RWPE2 (cell line): ENCODE results near the gene STRC.
"Not testable (repeated sequence)": the region's sequence is repeated elsewhere in the genome, so short reads cannot be mapped to it uniquely, and the experiment has no call there.

ENCODE experiments used
- ATAC-seq: fragments of 200-7000 bp; cut with Tn5 transposase; 3 replicates; pipeline ENCODE4 v1.9.1; 2021; ENCODE audit warnings: low read depth
- DNase-seq: peaks from one replicate; pipeline ENCODE4 v3.0.0-alpha.2; 2020; ENCODE audit warnings: low spot score
- H3K27ac ChIP-seq: fragments of 450-650 bp; 2 replicates; pipeline ENCODE4 v1.5.1; 2017; ENCODE audit warnings: mild to moderate bottlenecking; ENCODE audit not compliant: poor library complexity, severe bottlenecking
- H3K27me3 ChIP-seq: fragments of 250-450 bp; sonication (Bioruptor Pico); 2 replicates; pipeline ENCODE4 v1.5.1; 2021; ENCODE audit warnings: mild to moderate bottlenecking, moderate library complexity; ENCODE audit not compliant: insufficient read depth, poor library complexity, severe bottlenecking
- H3K36me3 ChIP-seq: fragments of 250-450 bp; sonication (Bioruptor Pico); 2 replicates; pipeline ENCODE4 v1.5.1; 2020; ENCODE audit warnings: low read depth, mild to moderate bottlenecking, moderate library complexity
- H3K4me1 ChIP-seq: fragments of 250-450 bp; sonication (Bioruptor Pico); 2 replicates; pipeline ENCODE4 v1.5.1; 2021; ENCODE audit warnings: mild to moderate bottlenecking, moderate library complexity; ENCODE audit not compliant: insufficient read depth, poor library complexity, severe bottlenecking
- H3K4me3 ChIP-seq: fragments of 250-450 bp; sonication (Bioruptor Pico); 2 replicates; pipeline ENCODE4 v1.5.1; 2021; ENCODE audit warnings: mild to moderate bottlenecking, moderate library complexity; ENCODE audit not compliant: severe bottlenecking
- H3K9me3 ChIP-seq: fragments of 250-450 bp; sonication (Bioruptor Pico); 2 replicates; pipeline ENCODE4 v1.5.1; 2021; ENCODE audit warnings: mild to moderate bottlenecking, moderate library complexity; ENCODE audit not compliant: severe bottlenecking
- TF ChIP-seq, protein P1 (sequence below): fragments of 450-650 bp; IDR thresholded peaks from one replicate; pipeline ENCODE4 v1.5.1; 2017; ENCODE audit warnings: mild to moderate bottlenecking, moderate library complexity; ENCODE audit not compliant: poor library complexity, severe bottlenecking

STRC gene

DNA sequence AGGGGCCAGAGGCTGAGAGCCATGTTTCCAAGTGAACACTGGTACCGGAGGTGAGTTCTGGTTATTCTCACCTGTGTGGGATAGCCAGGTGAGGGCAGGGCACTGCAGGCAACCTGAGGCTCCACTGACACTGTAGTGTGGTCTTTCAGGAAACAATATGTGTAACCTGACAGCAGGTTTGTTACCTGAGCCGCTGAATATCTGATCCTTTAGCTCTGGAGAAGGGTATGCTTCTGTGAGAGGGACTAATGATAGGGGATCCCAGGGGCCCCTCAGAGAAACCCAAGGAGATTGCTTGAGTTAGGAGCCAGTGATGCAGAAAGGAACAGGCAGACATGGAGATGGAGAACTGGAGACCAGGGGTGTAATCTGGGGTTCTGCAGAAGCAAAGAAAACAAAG, at the start of gene STRC:
Gene STRC, minus strand, starts transcription at position 101 of the 400 bp plus-strand sequence. Its CDS starts 78 bp downstream, at position 23.
- H3K4me1 ChIP-seq, ATAC-seq: not testable (repeated sequence)

DNA sequence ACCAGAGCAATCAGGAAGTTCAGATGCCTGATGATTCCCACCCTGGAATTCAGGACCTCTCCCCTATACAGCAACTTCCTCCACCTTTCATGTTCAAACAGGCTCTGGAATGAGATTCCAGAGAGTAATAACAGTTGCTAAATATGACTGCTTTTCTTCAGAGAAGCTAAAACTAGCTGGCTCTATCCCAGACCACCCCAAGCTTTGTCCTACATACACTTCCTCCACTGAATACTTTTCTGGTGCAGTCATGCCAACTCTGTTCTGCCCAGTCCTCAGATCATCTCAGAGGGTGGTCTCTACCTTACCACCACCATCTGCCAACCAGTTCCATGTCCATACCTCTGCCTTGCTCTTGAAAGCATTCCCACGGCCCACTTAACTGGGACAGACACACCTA, 47.6 kb upstream of the STRC start:
- DNase-seq, H3K27ac ChIP-seq, H3K27me3 ChIP-seq, H3K9me3 ChIP-seq, H3K4me3 ChIP-seq, H3K36me3 ChIP-seq, H3K4me1 ChIP-seq: not testable (repeated sequence)
- ATAC-seq, result peak; percentile 79

More for the DNA sequence above, at the start of gene STRC:
- H3K4me3 ChIP-seq, DNase-seq, H3K36me3 ChIP-seq, H3K27ac ChIP-seq, H3K9me3 ChIP-seq, H3K27me3 ChIP-seq: not testable (repeated sequence)

DNA sequence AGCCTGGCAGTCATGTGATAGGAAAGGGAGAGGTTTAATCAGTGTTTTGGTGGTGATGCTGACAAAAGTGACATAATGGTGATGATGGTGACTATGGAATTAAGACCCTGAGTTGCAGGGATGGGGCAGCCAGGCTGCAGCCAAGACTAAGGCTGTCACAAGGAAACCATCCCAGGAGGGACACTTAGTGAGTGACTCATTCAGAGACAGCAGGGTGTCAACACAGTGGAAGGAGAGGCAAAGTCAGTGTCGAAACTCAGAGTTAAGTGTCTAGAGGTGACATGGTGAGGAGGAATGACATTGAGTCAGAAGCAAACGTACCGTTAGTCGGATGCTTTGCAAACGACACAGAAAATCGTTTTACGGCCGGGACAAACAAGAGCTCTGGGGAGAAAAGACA, 44.7 kb upstream of the STRC start:
- not testable (repeated sequence) for H3K9me3 ChIP-seq, ATAC-seq, H3K36me3 ChIP-seq, H3K27ac ChIP-seq, H3K27me3 ChIP-seq, DNase-seq, H3K4me3 ChIP-seq, H3K4me1 ChIP-seq

DNA sequence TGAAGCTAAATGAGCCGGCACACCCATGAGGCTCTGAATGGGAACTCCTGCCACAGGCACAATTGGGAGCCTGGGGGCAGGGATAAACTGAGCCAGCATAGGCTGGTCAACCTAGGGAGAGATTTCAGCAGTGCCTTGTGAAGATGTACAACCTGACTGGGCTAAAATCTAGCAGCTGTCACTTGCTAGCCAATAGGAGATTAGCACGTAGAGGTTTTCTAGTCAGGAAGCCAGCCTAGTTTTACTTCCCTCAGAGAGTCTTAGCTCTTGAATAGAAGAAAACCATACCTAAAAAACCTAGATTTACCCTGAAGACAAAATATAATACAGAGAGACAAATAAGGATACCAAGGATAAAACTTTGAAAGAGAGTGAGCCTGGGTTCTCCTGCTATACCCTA, 43.7 kb upstream of the STRC start:
- not testable (repeated sequence) for DNase-seq, H3K36me3 ChIP-seq, H3K4me3 ChIP-seq

DNA sequence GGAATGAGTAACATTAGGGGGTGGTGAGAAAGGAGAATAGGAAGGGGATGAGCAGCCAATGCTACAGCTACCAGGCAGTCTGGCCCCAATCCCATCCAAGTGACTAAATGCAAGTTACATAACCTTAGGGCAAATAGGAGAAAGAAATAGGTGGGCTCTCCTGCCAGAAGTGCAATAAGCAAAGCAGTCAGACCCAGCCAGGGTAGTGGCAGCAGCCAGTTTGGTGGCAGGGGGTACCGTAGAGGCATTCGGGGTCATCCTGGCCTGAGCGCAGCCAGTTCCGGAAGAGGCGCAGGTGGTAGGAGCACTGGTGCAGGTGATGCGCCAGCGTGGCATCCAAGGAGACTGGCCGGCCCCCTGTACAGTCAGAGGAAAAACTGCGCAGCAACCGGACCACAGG, 41.1 kb upstream of the STRC start:
- not testable (repeated sequence) for H3K27me3 ChIP-seq, ATAC-seq, DNase-seq, H3K4me1 ChIP-seq, H3K27ac ChIP-seq, H3K36me3 ChIP-seq, H3K4me3 ChIP-seq, H3K9me3 ChIP-seq

More for the DNA sequence above, 43.7 kb upstream of the STRC start:
- H3K9me3 ChIP-seq, H3K4me1 ChIP-seq, ATAC-seq, H3K27ac ChIP-seq, H3K27me3 ChIP-seq: not testable (repeated sequence)

DNA sequence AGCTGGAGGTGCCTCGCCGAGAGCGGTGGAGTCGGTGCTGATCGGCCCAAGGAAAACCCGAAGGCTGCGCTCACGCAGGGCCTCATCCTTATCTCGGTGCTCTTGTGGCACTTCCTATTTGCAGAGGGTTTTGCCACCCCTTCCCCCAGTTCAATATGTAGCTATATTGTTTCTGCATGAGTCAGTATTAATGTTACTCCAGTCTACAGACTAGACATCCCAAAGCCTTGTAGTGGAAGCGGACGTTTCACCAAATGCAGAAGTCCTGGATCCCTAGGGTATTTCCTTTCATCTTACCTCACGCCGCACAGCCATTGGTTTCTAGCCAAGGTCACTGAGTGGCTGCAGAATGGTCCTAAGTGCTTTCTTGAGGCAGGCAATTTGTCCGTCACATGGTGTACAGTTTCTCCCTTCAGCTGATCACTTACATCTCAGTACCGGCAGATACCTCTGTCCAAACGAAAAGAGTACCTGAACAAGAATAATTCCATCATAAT, 30.9 kb upstream of the STRC start:
- not testable (repeated sequence) for DNase-seq, H3K4me1 ChIP-seq, H3K27ac ChIP-seq, H3K4me3 ChIP-seq, H3K36me3 ChIP-seq, H3K27me3 ChIP-seq, H3K9me3 ChIP-seq
- ATAC-seq, result peak; percentile 41; the same call in 1 of the 3 replicates

DNA sequence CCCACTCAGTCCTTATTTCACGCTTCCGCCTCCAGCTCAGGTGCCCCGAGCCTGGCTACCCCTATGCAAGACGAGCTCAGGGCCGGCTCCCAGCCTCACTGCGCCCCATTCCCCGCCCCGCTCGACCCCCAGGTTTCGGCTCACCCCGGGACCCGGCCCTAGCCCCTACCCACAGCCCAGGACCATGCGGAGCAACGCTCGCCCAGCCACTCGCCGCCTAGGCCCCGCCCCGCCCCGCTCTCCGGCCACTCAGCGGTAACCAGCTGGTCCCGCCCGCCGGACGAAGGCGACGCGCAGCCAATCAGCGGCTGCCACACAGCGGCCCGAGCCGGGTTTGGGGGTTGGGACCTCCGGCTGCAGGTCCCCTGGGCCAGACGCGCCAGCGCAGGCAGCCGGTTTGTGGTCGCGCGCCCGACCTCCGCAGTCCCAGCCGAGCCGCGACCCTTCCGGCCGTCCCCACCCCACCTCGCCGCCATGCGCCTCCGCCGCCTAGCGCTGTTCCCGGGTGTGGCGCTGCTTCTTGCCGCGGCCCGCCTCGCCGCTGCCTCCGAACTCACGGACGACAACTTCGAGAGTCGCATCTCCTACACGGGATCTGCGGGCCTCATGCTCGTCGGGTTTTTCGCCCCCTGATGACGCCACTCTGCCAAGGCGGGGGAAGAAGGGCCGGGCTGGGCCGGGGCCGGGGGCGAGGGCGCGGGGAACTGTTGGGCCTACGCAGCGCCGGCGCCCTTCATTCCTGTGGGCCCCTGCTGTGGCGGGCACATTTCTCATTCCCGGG, 30.2 kb upstream of the STRC start, which contains the start of gene CATSPER2:
Gene CATSPER2, minus strand, starts transcription at position 196 of the 781 bp plus-strand sequence. CDS start 783 bp downstream, outside the sequence.
- H3K4me1 ChIP-seq, result no peaks in the 10 kb centered on the region
- no peaks in the 10 kb centered on the region for H3K36me3 ChIP-seq
- TF ChIP-seq, protein P1, sequence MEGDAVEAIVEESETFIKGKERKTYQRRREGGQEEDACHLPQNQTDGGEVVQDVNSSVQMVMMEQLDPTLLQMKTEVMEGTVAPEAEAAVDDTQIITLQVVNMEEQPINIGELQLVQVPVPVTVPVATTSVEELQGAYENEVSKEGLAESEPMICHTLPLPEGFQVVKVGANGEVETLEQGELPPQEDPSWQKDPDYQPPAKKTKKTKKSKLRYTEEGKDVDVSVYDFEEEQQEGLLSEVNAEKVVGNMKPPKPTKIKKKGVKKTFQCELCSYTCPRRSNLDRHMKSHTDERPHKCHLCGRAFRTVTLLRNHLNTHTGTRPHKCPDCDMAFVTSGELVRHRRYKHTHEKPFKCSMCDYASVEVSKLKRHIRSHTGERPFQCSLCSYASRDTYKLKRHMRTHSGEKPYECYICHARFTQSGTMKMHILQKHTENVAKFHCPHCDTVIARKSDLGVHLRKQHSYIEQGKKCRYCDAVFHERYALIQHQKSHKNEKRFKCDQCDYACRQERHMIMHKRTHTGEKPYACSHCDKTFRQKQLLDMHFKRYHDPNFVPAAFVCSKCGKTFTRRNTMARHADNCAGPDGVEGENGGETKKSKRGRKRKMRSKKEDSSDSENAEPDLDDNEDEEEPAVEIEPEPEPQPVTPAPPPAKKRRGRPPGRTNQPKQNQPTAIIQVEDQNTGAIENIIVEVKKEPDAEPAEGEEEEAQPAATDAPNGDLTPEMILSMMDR, result no peak
- no peaks in the 10 kb centered on the region for H3K9me3 ChIP-seq
- DNase-seq (peak; percentile 51), ATAC-seq (peak; percentile 29; the same call in 2 of the 3 replicates)
- no peaks in the 10 kb centered on the region for H3K27me3 ChIP-seq
- H3K4me3 ChIP-seq, result no peak within 1 kb of the TSS
- H3K27ac ChIP-seq, result no peak within 1 kb of the TSS

DNA sequence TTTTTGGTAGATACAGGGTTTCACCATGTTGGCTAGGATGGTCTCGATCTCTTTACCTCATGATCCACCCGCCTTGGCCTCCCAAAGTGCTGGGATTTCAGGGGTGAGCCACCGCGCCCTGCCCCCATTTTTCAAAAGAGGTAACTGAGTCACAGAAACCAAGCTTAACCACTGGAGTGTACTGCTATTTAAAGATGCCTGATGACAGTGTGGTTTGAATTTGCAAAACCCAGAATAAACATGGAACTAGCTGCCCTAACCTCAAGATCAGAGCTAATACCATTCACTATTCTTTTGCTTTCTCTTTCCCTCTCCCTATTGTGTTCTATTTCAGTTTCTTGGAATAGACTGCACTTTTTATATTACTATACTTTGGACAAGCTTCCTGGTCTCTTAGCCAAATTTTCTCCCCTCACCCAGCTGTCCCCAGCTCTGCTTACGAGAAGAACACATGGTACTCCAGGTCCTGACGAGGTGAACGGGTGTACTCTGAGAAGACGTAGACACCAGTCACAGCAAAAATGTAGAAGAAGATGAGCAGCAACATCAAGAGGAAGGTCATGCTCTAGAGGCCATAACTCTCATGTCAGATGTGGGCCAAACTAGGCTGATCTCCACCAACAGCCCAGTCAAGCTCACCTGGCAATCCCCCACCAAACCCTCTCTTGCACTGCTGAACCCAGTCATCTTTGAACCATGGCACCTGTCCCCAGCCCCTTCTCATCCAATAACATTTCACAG, 20.0 kb upstream of the STRC start:
- not testable (repeated sequence) for H3K27ac ChIP-seq, H3K9me3 ChIP-seq, H3K36me3 ChIP-seq, ATAC-seq, H3K4me3 ChIP-seq, DNase-seq, H3K4me1 ChIP-seq, H3K27me3 ChIP-seq

DNA sequence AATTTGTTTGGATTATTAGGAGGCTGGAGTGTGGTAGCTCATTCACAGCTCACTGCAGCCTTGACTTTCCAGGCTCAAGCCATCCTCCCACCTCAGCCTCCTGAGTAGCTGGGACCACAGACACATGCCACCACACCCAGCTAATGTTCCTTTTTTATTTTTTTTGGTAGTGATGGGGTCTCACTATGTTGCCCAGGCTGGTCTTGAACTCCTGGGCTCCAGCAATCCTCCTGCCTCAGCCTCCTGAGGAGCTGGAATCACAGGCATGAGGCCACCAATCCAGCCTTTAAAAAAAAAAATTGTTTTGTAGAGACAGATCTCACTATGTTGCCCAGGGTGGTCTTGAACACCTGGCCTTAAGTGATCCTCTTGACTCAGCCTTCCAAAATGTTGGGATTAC, 8.3 kb upstream of the STRC start:
- DNase-seq, H3K36me3 ChIP-seq, ATAC-seq, H3K27ac ChIP-seq, H3K9me3 ChIP-seq, H3K27me3 ChIP-seq, H3K4me3 ChIP-seq, H3K4me1 ChIP-seq: not testable (repeated sequence)
